ENCODE results near the gene ZNF808. TPM values are rescaled to one million over a fixed set of nuclear protein-coding genes. Genes with fewer than 3 reads are reported as not detected.
"Not testable (repeated sequence)": the region's sequence is repeated elsewhere in the genome, so short reads cannot be mapped to it uniquely, and the experiment has no call there.

The ZNF808 gene
- polyA plus RNA-seq, 1 experiment, result 7.7 TPM

GRCh38 chr19:52584736-52585440 is 57.4 kb downstream of the ZNF808 start:
- ChIA-PET POLR2A (no interaction called here), CTCF (no interaction called here)
- Histone ChIP-seq H3K9me3 (ENCODE audit: control insufficient read depth, insufficient read depth, low read length) (peaks cover 29% of the 10 kb centered on the region), H3K4me3 (ENCODE audit: low read depth, low read length) (no peak overlapping the region), H3K27ac (ENCODE audit: low read depth, low read length) (no peak overlapping the region), H3K27me3 (ENCODE audit: control insufficient read depth, insufficient read depth, low read length) (no peaks in the 10 kb centered on the region)
- no peak for DNase-seq (ENCODE audit: low read depth, low spot score)
- TF ChIP-seq CTCF (IDR thresholded peaks at IDR 0.05; ENCODE audit: low read depth, low read length), result no peak

- DNase-seq (ENCODE audit: low read depth, low spot score), result no peak
- ChIA-PET POLR2A (no interaction called here), CTCF (no interaction called here)
- Histone ChIP-seq H3K9me3 (ENCODE audit: control insufficient read depth, insufficient read depth, low read length) (peaks cover 29% of the 10 kb centered on the region), H3K27ac (ENCODE audit: low read depth, low read length) (no peak overlapping the region), H3K27me3 (ENCODE audit: control insufficient read depth, insufficient read depth, low read length) (no peaks in the 10 kb centered on the region), H3K4me3 (ENCODE audit: low read depth, low read length) (no peak overlapping the region)
- no peak for TF ChIP-seq CTCF (IDR thresholded peaks at IDR 0.05; ENCODE audit: low read depth, low read length)
These were observed 58.1 kb downstream of the ZNF808 start for GRCh38 chr19:52585604-52586003.

GRCh38 chr19:52590728-52591127 is 63.3 kb downstream of the ZNF808 start:
- TF ChIP-seq CTCF (IDR thresholded peaks at IDR 0.05; ENCODE audit: low read depth, low read length), result no peak
- Histone ChIP-seq H3K4me3 (ENCODE audit: low read depth, low read length) (no peak overlapping the region), H3K9me3 (ENCODE audit: control insufficient read depth, insufficient read depth, low read length) (peaks cover 22% of the 10 kb centered on the region), H3K27me3 (ENCODE audit: control insufficient read depth, insufficient read depth, low read length) (no peaks in the 10 kb centered on the region), H3K27ac (ENCODE audit: low read depth, low read length) (no peak overlapping the region)
- POLR2A ChIA-PET, result no interaction called here
- DNase-seq (ENCODE audit: low read depth, low spot score), result no peak
- CTCF ChIA-PET, result interaction anchor here (1.8 kb wide), 1 partner anchor 11 kb away, joined by 5 read pairs; no protein-coding TSS in a partner anchor

- Histone ChIP-seq H3K4me3 (ENCODE audit: low read depth, low read length) (no peak overlapping the region), H3K27me3 (ENCODE audit: control insufficient read depth, insufficient read depth, low read length) (no peaks in the 10 kb centered on the region), H3K9me3 (ENCODE audit: control insufficient read depth, insufficient read depth, low read length) (peaks cover 11% of the 10 kb centered on the region), H3K27ac (ENCODE audit: low read depth, low read length) (no peak overlapping the region)
- ChIA-PET POLR2A (no interaction called here), CTCF (no interaction called here)
- no peak for TF ChIP-seq CTCF (IDR thresholded peaks at IDR 0.05; ENCODE audit: low read depth, low read length)
- no peak for DNase-seq (ENCODE audit: low read depth, low spot score)
These were observed 64.8 kb downstream of the ZNF808 start for GRCh38 chr19:52592301-52592700.

GRCh38 chr19:52593441-52593840 is 66.0 kb downstream of the ZNF808 start:
- POLR2A ChIA-PET; H3K27ac ChIP-seq (ENCODE audit: low read depth, low read length); H3K27me3 ChIP-seq (ENCODE audit: control insufficient read depth, insufficient read depth, low read length); H3K4me3 ChIP-seq (ENCODE audit: low read depth, low read length); DNase-seq (ENCODE audit: low read depth, low spot score); CTCF ChIA-PET: not testable (repeated sequence)
- peaks cover 22% of the 10 kb centered on the region for H3K9me3 ChIP-seq (ENCODE audit: control insufficient read depth, insufficient read depth, low read length)
